ELF-1 (cell line): ENCODE measurements around the gene ZDHHC18.
A peak's percentile ranks its signal among the peaks of the same experiment; 100 is the strongest.
"Not testable (repeated sequence)": the region's sequence is repeated elsewhere in the genome, so short reads cannot be mapped to it uniquely, and the experiment has no call there.

ENCODE experiments used
- DNase-seq: peaks from one replicate; pipeline ENCODE4 v3.0.0-alpha.2; 2016; ENCODE audit warnings: low read depth, low spot score

Gene ZDHHC18

DNA sequence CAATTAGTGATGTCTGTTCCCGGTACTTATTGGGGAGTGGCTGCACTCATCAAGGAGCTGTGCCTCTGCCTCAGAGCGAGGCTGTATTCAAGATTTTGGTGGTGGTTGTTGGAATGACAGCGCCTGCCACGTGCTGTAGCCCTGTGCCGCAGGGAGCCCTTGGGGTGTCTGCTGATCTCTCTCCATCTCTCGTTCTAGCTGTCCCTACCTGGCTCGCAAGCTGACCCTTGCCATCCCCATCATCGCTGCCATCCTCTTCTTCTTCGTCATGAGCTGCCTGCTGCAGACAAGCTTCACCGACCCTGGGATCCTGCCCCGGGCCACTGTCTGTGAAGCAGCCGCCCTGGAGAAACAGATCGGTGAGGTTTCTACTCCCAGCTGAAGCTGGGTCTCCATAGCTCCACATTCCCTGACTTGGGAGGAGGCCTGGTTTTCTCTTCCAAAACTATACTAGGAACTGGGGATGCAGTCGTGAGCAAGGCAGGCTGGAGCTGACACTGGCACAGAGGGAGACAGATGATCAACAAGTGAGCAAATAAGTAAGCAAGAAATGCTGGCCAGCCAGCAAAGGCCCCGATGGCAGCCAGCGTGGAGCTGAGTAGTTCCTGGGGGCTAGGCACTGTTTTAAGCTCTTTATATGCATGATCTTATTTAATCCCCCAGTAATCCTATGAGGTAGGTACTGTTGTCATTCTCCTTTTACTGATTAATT lies 5.9 kb downstream of the ZDHHC18 start:
- no peak for DNase-seq

DNA sequence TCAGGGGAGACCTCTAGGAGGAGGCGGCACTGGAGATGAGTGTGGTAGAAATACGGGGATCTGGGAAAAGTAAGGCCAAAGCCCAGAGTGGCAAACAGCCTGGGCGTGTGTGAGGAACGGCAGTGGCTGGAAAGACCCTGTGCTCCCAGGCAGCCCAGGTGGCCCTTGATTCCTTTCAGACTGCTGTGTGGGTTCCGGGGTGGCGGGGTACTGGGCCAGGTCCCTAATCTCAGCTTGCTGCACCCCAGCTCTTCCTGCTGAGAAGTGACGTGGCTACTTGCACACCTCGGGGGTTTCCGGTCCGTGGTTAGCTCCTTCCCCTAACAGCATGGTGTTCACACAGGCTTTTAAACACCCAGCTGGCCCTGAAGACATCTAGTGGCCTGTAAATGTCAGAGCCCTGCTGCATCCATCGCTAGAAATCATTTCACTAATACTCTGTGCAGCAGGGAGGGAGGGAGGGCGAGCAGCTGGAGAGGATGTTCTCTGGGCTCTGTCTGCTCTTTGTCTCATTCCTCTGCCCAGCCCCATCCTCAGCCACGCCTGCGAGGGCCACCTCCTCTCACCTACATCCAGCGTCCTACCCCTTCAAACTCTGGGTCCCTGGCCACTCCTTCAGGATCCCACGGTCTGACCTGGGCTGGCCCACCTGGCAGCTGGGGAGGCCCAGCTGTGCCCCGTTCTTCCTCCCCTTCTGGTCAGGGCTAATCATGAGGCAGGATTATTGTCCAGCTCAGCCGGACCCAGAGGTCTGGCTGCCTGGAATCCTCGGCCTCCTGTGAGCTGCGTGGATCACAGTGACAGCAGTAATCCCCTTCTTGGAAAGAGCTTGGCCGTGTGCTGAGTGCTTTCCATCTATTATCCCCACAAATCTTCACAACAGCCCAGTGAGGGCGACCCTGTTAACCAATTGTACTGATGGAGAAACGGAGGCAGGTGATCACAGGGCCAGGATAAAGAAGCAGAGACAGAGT lies 7.2 kb downstream of the ZDHHC18 start:
- no peak for DNase-seq

DNA sequence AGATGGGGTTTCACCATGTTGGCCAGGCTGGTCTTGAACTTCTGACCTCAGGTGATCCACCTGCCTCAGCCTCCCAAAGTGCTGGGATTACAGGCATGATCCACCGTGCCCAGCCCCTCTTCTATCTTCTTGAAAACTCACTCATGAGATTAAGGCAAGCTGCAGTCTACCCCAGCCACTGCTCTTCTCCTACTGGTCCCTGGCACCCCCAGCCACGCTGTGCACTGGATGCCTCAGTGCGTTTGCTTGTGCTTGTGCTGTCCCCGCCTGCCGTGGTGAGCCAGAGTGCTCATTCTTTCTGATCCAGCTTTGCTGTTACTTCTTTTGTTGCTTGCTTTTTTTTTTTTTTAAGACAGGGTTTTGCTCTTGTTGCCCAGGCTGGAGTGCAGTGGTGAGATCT lies 11.2 kb downstream of the ZDHHC18 start:
- DNase-seq: not testable (repeated sequence)

DNA sequence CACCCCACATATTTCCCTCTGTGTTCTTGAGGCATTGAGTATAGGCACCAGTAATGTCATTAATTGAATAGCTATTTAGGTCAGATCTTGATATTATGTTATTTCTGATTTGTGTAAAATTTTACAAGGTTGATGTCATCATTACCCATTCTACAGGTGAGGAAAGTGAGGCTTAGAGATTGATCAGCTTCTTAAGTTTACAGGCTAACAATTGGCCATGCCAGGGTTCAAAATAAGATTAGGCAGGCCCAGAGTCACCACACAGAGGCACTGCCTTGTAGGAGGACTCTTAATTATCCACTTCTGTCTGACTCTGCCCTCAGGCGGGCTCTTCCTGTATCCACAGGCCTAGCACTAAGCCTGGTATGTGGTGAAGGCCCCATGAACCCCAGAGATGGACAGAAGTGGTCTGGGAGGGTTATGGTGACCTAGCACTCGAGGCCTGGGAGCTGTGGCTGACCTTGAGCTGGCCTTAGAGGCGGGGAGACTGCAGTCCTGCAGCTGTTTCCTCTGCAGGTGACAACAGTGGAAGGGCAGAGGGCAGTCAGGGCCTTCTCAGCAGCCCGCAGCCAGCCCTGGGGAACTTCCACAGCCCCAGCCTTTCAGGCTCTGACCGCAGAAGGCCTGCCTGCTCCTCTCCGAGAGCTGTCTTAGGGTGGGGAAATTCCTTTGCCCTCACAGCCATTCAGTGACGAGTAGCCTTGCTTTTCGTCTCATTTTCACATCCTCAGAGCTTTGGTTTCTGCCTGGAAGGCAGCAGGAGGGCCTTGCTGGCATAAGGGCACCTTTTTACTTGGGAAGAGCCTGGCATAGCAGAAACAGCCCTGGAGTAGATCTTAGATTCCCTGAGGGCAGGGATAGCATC lies 12.2 kb downstream of the ZDHHC18 start:
- no peak for DNase-seq

DNA sequence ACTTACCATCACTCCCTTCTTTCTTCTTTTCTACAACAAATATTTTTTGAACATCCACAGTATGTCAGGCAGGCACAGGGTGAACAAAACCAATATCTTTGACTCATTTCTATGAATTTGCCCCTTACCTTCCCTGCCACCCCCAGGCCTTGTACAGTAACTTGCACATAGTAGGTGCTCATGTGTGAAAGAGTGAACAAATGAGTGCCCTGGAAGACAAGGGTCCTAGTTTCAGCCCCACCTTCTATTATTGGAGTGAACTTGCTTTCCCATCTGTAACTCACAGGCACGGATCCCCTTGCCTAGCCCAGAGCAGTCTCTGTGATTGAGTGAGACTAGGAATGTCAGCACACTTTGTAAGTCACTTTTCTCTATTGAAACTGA lies 12.8 kb downstream of the ZDHHC18 start:
- DNase-seq: no peak

DNA sequence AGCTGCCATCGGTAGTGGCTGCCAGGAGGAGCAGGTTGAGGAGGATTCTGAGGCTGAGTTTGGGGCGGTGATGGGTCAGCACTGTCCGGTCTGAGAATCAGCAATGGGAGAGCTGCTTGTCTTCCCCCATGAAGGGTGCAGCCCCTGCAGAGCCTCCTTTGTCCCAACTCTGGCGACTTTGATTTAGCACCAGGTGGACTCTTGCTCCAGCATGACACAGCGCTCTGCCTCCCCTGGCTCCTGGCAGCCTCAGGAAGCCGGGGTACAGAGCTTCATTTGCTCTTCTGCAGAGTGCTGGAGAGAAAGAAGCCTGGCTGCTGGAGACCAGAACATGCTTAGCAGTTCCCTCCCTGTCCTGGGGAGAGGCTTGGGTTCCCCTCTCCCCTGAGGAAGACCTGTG lies 13.3 kb downstream of the ZDHHC18 start:
- DNase-seq: no peak

DNA sequence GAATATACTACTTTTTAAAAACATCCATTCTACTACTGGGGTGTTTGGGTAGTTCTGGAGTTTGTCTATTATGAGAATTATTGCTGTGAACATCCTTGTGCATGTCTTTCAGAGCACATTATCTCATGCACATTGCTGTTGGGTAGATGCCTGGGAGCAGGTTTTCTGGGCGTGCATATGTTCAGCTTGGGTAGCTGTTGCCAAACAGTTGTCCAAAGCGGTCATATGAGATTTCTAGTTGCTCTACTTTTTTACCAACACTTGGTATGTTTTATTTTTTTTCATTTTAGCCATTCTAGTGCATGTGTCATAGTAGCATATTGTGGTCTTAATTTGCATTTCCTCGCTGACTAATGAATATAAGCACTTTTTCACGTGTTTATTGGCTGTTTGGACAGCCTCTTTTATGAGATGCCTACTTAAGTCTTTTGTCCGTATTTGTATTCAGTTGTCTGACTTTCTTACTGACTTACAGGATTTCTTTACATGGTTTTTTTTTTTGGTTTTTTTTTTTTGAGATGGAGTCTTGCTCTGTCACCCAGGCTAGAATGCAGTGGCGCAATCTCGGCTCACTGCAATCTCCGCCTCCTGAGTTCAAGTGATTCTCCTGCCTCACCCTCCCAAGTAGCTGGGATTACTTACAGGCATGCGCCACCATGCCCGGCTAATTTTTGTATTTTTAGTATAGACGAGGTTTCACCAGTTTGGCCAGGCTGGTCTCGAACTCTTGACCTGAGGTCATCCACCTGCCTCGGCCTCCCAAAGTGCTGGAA lies 18.1 kb downstream of the ZDHHC18 start:
- DNase-seq: no peak

DNA sequence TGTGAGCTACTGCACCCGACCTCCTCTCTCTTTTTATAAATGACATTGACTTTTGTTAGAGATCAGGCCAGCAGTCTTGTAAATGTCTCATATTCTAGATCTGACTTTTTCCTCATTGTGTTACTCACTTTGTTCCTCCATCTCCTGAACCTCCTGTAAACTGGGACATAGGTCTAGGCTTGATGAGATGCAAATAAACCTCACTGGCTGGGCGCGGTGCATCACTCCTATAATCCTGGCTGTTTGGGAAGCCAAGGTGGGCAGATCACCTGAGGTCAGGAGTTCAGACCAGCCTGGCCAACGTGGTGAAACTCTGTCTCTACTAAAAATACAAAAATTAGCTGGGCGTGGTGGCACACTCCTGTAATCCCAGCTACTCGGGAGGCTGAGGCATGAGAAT lies 21.3 kb downstream of the ZDHHC18 start:
- not testable (repeated sequence) for DNase-seq

DNA sequence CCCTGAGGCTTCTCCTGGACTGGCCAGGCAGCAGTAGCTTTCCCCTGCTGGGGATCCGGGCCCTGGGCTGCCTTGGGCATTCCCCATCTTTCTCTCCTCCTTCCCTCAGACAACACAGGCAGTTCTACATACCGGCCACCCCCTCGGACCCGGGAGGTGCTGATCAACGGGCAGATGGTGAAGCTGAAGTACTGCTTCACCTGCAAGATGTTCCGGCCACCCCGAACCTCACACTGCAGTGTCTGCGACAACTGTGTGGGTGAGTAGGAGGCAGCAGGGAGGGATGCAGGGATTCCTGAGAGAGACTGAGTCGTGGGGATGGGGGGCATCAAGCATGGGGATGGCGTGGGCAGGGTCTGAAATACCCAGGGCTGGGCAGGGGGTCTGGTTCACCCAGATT lies 22.0 kb downstream of the ZDHHC18 start:
- no peak for DNase-seq

DNA sequence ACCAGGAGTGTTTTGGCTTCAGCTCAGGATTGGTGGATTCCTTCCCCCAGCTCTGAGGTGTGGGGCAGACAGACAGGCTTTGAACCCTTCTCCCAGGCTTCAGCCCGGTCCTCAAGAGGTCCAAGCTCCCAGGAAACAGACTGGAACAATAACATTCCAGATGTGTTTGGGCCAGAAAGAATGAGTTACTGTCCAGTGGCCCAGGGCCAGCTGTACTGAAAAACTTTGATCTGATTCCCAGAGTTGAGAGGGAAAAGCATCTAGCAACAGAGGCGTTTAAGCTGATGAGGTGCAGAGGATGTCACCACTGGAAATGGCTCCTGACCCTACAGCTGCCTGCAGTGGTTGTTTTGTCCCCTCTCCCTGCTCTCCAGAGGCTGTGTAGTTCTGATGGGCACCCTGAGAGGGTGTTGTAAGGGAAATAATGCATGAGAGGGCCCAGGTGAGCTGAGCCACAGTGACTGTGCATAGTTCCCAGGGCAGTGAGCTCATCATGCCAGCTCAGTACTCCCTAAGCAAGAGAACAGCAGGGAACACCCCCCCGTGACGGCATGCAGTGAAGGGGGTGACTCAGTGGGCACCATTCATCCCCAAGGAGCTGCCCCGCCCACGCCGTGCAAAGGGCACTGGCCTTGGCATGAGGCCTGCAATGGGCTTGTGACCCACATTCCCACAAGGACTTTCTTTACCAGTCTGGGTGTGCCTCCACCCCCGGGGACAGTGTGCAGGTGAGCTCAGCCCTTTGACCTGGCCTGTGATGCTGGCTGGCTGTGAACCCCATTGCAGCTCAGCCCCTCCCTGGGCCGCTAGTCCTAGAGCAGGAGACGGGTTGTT lies 22.7 kb downstream of the ZDHHC18 start:
- no peak for DNase-seq

DNA sequence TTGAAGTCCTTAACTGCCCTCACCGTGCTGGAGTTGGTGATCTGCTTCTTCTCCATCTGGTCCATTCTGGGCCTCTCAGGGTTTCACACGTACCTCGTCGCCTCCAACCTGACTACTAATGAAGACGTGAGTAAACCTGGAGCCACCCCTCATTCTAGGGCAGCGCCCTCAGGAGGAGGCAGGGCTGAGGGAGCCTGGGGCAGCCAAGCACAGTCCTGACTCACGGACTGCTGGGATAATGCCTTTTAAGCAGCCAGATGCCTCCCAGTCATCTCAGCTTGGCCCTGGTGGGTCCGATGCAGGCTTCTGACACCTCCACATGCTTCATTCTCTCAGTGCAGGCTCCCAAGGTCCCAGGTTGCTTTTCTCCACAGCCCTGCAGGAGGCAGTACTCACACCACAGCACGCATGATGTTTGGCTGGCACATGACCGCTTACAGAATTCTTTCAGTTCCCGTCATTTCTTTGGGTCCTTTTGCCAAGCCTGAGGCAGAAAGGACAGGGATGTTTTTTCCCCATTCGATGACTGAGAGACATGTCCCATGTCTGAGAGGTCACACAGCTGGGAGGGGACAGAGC lies 24.7 kb downstream of the ZDHHC18 start:
- no peak for DNase-seq

DNA sequence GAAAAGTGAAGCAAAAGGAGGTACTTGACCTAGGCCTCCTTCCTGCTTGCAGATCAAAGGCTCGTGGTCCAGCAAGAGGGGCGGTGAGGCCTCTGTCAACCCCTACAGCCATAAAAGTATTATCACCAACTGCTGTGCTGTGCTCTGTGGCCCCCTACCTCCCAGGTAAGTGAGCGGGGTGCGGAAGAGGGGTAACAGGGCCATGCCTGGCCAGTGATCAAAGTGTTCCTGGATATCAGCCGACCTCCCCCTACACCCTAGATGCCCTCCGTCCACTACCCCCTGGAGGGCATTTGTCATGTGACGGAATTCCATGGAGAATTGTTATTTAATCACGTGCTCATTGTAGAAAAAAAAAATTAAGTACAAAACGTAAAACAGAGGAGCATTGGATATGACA lies 26.2 kb downstream of the ZDHHC18 start:
- DNase-seq: no peak

DNA sequence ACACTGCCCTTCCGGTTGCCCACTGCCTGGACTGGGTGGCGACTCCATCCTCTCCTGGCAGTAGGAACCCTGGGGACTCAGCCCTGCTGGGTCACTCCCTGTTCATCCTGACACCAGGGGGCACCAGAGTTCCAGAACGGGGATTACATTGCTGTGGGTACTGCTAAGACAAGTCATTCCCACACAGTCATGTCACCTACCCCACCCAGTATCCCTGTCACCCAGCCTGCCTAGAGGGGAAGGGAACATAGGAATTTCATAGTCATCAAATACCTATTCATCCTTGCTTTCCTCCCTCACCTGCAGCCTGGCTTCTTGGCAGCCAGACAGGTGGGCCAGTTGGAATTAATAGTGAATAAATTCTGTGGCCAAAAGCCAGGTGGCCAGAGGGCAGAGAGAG lies 26.7 kb downstream of the ZDHHC18 start:
- peak; percentile 88 for DNase-seq

DNA sequence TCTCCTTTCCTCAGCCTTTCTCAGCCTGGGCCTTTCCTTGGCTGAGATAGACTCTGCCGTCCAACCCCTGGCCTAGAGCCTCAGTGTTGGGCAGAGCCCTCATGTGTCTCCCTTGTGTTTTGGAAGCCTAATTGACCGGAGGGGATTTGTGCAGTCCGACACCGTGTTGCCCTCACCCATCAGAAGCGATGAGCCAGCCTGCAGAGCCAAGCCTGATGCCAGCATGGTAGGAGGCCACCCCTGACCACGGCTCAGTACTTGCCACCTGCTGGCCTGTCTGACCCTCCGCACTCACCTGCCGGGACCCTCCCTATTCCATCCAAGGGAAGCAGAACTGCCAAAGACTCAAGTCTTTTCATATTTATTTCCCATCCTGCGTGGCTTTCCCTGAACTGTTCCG lies 27.1 kb downstream of the ZDHHC18 start:
- no peak for DNase-seq

DNA sequence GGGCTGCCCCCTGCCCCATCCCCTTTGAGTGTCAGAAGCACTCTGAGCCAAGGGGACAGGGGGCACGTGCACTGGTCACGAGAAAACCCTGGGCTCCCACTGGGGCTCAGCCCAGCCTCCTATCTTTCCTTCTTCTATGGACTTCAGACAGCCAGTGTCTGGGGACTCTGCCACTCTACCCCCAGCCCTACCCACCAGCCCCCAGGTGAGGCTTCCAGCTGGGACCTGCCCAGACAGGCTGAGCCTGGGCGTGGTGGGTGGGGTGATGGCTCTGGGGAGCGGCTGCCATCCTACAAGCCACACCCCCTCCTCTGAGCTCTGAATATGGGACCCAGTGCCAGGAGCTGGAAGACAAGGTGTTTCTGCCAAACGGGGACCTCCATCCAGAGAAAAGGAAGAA lies 28.4 kb downstream of the ZDHHC18 start:
- DNase-seq: no peak

DNA sequence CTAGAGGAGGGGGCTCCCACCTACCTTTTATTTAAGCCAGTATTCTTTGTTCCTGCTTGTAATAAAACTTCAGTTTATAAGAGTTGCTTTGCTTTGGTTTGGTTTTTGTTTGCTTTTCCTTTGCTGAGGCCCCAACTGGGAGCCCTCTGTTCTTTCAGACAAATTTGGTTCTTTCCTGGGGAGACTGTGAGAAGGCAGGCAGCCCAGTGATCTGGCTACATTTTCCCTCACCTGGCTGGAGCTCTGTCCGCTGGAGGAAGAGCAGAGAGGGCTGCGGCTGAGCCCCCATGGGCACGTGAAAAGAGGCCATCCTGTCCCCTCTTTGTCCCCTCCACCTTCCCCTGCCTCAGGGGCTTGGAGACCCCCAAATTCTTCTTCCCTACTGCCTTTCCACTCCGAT lies 29.1 kb downstream of the ZDHHC18 start:
- no peak for DNase-seq

DNA sequence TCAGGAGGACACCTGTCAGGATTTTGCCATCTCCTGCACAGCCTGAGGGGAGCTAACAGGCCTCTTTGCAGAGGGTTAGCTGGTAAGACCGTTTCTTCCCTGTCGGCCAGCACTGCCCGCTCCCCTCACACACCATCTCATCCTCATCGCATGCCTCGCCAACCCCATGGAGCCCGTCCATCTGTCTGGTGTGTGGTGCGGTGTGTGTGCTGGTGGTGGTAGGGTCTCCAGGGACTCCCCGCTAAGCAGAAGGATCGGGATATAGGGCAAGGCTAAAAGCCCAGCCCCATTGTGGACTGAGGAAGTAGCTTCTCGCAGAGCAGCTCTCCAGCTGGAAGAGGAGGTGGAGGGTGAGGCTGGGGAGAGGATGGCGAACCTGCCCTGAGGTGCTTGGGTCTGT lies 29.7 kb downstream of the ZDHHC18 start:
- no peak for DNase-seq

DNA sequence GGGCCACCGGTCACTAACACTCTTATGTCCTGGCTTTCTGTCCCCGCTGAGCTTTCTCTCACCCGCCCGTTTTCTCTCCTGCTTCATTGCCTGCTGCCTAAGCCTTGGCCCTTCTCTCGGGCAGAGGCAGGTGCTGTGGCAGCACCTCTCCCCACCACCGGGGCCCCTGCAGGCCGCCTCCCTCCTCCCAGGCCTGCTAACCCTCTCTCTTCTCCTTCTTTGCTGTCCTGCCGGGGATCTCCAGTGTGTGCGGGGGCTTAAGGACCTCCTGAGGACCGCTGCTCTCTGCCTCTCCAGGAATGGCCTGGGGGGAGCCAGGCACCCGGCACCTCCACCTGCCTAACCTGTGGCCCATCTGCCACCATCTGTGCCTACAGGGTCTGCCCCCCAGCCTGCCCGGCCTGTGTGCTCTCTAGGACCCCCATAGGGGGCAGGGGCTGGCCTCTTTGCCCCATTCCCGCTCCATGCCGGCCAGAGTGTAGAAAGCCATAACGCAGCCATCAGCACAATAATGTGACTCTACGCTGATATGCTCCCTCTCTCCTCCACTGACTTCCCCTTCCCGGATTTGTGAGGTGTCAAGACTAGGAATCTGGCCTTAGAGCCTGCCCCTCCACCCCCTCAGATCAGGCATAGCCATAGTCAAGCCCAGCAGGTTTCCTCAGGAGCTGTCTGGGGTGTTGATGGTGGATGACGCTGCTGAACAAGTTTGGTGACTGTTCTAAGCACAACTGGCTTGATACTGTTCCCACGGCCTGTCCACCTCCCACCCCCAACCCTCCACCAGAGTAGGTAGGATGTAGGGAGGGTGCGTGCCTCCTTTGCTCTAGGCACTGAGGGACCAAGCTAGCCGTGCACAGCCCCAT lies 30.3 kb downstream of the ZDHHC18 start:
- peak; percentile 82 for DNase-seq

DNA sequence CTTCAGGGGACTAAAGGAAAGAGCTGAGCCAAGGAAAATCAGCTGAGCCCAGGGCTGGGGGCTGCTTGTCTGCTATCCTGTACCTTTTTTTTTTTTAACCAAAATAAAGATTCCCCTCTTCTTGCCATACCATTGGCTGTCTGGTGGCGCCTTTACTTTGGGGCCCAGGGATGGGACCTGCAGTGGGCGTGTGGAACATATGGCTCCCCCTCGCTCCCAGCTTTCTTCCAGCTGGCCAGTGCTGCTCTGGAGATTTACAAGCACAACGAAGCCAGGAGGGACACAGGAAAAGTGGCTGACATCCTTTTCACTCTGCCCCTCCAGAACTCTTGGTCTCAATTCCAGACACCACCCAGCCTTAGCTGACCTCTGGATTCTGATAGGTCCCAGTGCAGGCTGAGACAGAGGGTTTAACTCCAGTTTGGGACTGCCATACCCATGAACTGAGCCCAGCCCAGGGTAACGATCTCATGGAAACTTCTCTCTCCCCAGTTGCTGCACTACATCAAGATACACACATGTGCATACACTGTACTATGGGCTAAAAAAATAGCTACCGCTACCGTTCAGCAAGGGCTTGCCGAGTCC lies 31.1 kb downstream of the ZDHHC18 start:
- no peak for DNase-seq
